LoVo (cell line): ENCODE data around the gene IFITM5.

ENCODE experiments used
- DNase-seq: peaks from one replicate; pipeline ENCODE4 v3.0.0-alpha.2; 2016; ENCODE audit warnings: low spot score

Gene IFITM5

GRCh38 chr11:266676-267439 lies 32.5 kb downstream of the IFITM5 start:
- DNase-seq = peak; percentile 28

- DNase-seq = no peak
Measured at GRCh38 chr11:261624-262023, 37.7 kb downstream of the IFITM5 start.

GRCh38 chr11:259413-259812 lies 39.9 kb downstream of the IFITM5 start:
- no peak for DNase-seq

GRCh38 chr11:257766-258493 lies 41.4 kb downstream of the IFITM5 start:
- no peak for DNase-seq

- DNase-seq = no peak
Measured at GRCh38 chr11:256952-257737, 42.2 kb downstream of the IFITM5 start.

- no peak for DNase-seq
Measured at GRCh38 chr11:255816-256215, 43.5 kb downstream of the IFITM5 start.

GRCh38 chr11:255176-255575 lies 44.1 kb downstream of the IFITM5 start:
- no peak for DNase-seq

- DNase-seq = no peak
Measured at GRCh38 chr11:253886-254270, 45.4 kb downstream of the IFITM5 start.

GRCh38 chr11:253160-253885 lies 46.0 kb downstream of the IFITM5 start:
- DNase-seq = no peak

GRCh38 chr11:252666-253065 lies 46.7 kb downstream of the IFITM5 start:
- no peak for DNase-seq

- no peak for DNase-seq
Measured at GRCh38 chr11:251550-251949, 47.8 kb downstream of the IFITM5 start.

- DNase-seq = no peak
Measured at GRCh38 chr11:250740-251299, 48.5 kb downstream of the IFITM5 start.

GRCh38 chr11:250274-250673 lies 49.1 kb downstream of the IFITM5 start:
- no peak for DNase-seq

- DNase-seq = no peak
Measured at GRCh38 chr11:249062-249461, 50.3 kb downstream of the IFITM5 start.
